Psoas muscle (tissue), 8 donors: ENCODE measurements around the gene SUSD4. TPM values are rescaled to one million over a fixed set of nuclear protein-coding genes. Genes with fewer than 3 reads are reported as not detected.

ENCODE experiments used
- ATAC-seq, 4 donors: fragments of 200-7000 bp; cut with Tn5 transposase; one replicate each; pipeline ENCODE4 v1.9.1; 2020; ENCODE audit warnings: moderate library complexity in 3 of 4, mild to moderate bottlenecking in 2 of 4
- DNase-seq, 2 donors: peaks; one replicate each; pipeline ENCODE4 v3.0.0-alpha.2; 2020
- H3K27ac ChIP-seq: fragments of 200-600 bp; one replicate; pipeline ENCODE4 v1.8.0; 2022
- H3K27me3 ChIP-seq, 3 donors: fragments of 200-600 bp in 1 of 3; one replicate each; pipeline versions ENCODE4 v1.6.1 to v1.8.0; 2013 to 2022; ENCODE audit warnings: low read length in 2 of 3, mild to moderate bottlenecking in 2 of 3, moderate library complexity in 1 of 3; ENCODE audit not compliant: insufficient read depth in 3 of 3
- H3K36me3 ChIP-seq, 2 donors: fragments of 200-600 bp in 1 of 2; one replicate each; pipeline versions ENCODE4 v1.6.1 to v1.8.0; 2013 to 2022; ENCODE audit warnings: low read depth in 1 of 2, mild to moderate bottlenecking in 1 of 2, moderate library complexity in 1 of 2; ENCODE audit not compliant: insufficient read depth in 1 of 2
- H3K4me1 ChIP-seq: fragments of 200-600 bp; one replicate; pipeline ENCODE4 v1.8.0; 2022
- H3K4me3 ChIP-seq: fragments of 200-600 bp; one replicate; pipeline ENCODE4 v1.8.0; 2022; ENCODE audit warnings: mild to moderate bottlenecking
- H3K9me3 ChIP-seq: fragments of 200-600 bp; one replicate; pipeline ENCODE4 v1.8.0; 2022
- WGBS, 3 donors: extraction: QIAGEN DNeasy Blood & Tissue Kit; methylation state at CpG; one replicate each; pipeline versions ENCODE4 v1.1.6 to v1.1.7; 2013; 5-methylcytosine and 5-hydroxymethylcytosine counted together
- intact Hi-C, 2 donors: fragments of 100-400 bp; cut with DNase I; formaldehyde crosslinking; loops; one replicate each; pipeline versions ENCODE4 v1.11.0 to v1.14.2; 2022
- polyA plus RNA-seq, 3 donors: library from polyadenylated mRNA; stranded (reverse); fragments of 200-250 nt; gene quantifications; one replicate each; pipeline ENCODE4 v1.2.3, GENCODE V29; 2013
- total RNA-seq, 4 donors: library from RNA; stranded (reverse); fragmentation: NEBNext Ultra II Directional in 2 of 4; extraction: Animal tissue kit (Norgen Biotek cat#: 25700) in 2 of 4; gene quantifications; one replicate each; pipeline versions ENCODE4 v1.2.1 to v1.2.4, GENCODE V29; 2021 to 2023
- TF ChIP-seq, protein P1 (sequence below): fragments of 200-600 bp; IDR thresholded peaks from one replicate; pipeline ENCODE4 v1.8.0; 2022; ENCODE audit warnings: antibody characterized with exemption
- donor health status: healthy with polysubstance abuse.
- donor health status: DM: no; HTN: no; CAD: no; lungs with moderate emphysema.
- donor health status: Bipolar disorder and iron deficiency.
- donor health status: healthy.
- donor health status: DM: yes; HTN: yes; CAD: no.
- donor health status: DM: no; HTN: no; CAD: no.
- donor health status: DM: no; HTN: no; CAD: no.
- donor health status: DM: yes; HTN: yes; CAD: no.

SUSD4 gene
- total and polyA plus RNA-seq, 7 donors = 0.08 to 3.9 (median 0.21) TPM

GRCh38 chr1:223242971-223243370 is 121.0 kb downstream of the SUSD4 start:
- Histone ChIP-seq H3K27me3 (no peaks in the 10 kb centered on the region), H3K27ac (no peak overlapping the region), H3K4me1 (no peaks in the 10 kb centered on the region), H3K9me3 (no peaks in the 10 kb centered on the region), H3K36me3 (no peaks in the 10 kb centered on the region), H3K4me3 (no peak overlapping the region)
- DNase-seq (no peak), ATAC-seq (no peak)
- TF ChIP-seq, protein P1, sequence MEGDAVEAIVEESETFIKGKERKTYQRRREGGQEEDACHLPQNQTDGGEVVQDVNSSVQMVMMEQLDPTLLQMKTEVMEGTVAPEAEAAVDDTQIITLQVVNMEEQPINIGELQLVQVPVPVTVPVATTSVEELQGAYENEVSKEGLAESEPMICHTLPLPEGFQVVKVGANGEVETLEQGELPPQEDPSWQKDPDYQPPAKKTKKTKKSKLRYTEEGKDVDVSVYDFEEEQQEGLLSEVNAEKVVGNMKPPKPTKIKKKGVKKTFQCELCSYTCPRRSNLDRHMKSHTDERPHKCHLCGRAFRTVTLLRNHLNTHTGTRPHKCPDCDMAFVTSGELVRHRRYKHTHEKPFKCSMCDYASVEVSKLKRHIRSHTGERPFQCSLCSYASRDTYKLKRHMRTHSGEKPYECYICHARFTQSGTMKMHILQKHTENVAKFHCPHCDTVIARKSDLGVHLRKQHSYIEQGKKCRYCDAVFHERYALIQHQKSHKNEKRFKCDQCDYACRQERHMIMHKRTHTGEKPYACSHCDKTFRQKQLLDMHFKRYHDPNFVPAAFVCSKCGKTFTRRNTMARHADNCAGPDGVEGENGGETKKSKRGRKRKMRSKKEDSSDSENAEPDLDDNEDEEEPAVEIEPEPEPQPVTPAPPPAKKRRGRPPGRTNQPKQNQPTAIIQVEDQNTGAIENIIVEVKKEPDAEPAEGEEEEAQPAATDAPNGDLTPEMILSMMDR = no peak
- intact Hi-C loops = no loop called here
- WGBS, 3 donors = 91 to 96% (median 92%) methylated on average over 7 of the region's 7 CpGs

GRCh38 chr1:223242382-223242955 is 121.5 kb downstream of the SUSD4 start:
- Histone ChIP-seq H3K9me3 (no peaks in the 10 kb centered on the region), H3K27ac (no peak overlapping the region), H3K36me3 (no peaks in the 10 kb centered on the region), H3K4me1 (no peaks in the 10 kb centered on the region), H3K27me3 (no peaks in the 10 kb centered on the region), H3K4me3 (no peak overlapping the region)
- no peak for DNase-seq
- intact Hi-C loops = no loop called here
- WGBS, 3 donors = 71 to 78% (median 73%) methylated on average over 6 of the region's 6 CpGs
- TF ChIP-seq, protein P1 = no peak
- ATAC-seq = no peak

DNA sequence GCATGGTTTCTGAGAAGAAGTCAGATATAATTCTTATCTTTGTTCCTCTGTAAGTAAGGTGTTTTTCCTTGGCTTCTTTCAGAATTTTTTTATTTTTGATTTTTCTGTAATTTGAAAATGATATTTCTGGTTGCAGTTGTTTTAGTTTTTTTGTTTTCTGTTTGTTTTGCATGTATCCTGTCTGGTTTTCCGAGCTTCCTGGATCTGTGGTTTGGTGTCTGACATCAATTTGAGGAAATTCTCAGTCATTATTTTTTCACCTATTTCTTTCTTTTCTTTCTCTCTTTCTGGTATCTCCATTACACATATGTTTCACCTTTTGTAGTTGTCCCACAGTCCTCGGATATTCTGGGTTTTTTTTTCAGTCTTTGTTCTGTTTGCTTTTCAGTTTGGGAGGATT is 123.9 kb downstream of the SUSD4 start:
- DNase-seq (no peak), ATAC-seq (no peak)
- Histone ChIP-seq H3K27ac (no peak overlapping the region), H3K9me3 (peaks cover 8% of the 10 kb centered on the region), H3K27me3 (no peaks in the 10 kb centered on the region), H3K4me3 (no peak overlapping the region), H3K4me1 (no peaks in the 10 kb centered on the region), H3K36me3 (no peaks in the 10 kb centered on the region)
- WGBS, 3 donors = 60 to 74% (median 60%) methylated on average over 2 of the region's 2 CpGs
- TF ChIP-seq, protein P1 = no peak
- intact Hi-C loops = no loop called here

GRCh38 chr1:223235091-223235490 is 128.9 kb downstream of the SUSD4 start:
- Histone ChIP-seq H3K36me3 (no peaks in the 10 kb centered on the region), H3K4me1 (no peaks in the 10 kb centered on the region), H3K4me3 (no peak overlapping the region), H3K9me3 (peaks cover 8% of the 10 kb centered on the region), H3K27me3 (no peaks in the 10 kb centered on the region), H3K27ac (no peak overlapping the region)
- WGBS, 3 donors = 88 to 91% (median 89%) methylated on average over 3 of the region's 3 CpGs
- intact Hi-C loops = no loop called here
- DNase-seq (no peak), ATAC-seq (no peak)
- TF ChIP-seq, protein P1 = no peak

- no peak overlapping the region for H3K27ac ChIP-seq
These were observed 129.4 kb downstream of the SUSD4 start for GRCh38 chr1:223234534-223234933.

More at GRCh38 chr1:223234534-223234933, 129.4 kb downstream of the SUSD4 start:
- intact Hi-C loops = no loop called here
- Histone ChIP-seq H3K27me3 (no peaks in the 10 kb centered on the region), H3K4me1 (no peaks in the 10 kb centered on the region), H3K9me3 (peaks cover 8% of the 10 kb centered on the region), H3K36me3 (no peaks in the 10 kb centered on the region), H3K4me3 (no peak overlapping the region)
- DNase-seq (no peak), ATAC-seq (no peak)
- WGBS, 3 donors = 66 to 72% (median 70%) methylated on average over 5 of the region's 5 CpGs
- TF ChIP-seq, protein P1 = no peak
